ENCODE data around the gene CCDC85A.

Gene CCDC85A

GRCh38 chr2:56184500-56185011 lies 766 bp downstream of the CCDC85A start:
- no peak for TF ChIP-seq CTCF (IDR thresholded peaks at IDR 0.05)

GRCh38 chr2:56185101-56185581 lies 1.4 kb downstream of the CCDC85A start:
- no peak for TF ChIP-seq CTCF (IDR thresholded peaks at IDR 0.05)

GRCh38 chr2:56185582-56186046 lies 1.8 kb downstream of the CCDC85A start:
- no peak for TF ChIP-seq CTCF (IDR thresholded peaks at IDR 0.05)

GRCh38 chr2:56191617-56192016 lies 7.8 kb downstream of the CCDC85A start:
- peak; percentile 58 for TF ChIP-seq CTCF (IDR thresholded peaks at IDR 0.05)

- no peak for TF ChIP-seq CTCF (IDR thresholded peaks at IDR 0.05)
Measured at GRCh38 chr2:56192664-56193305, 9.0 kb downstream of the CCDC85A start.

GRCh38 chr2:56195563-56195962 lies 11.8 kb downstream of the CCDC85A start:
- no peak for TF ChIP-seq CTCF (IDR thresholded peaks at IDR 0.05)

GRCh38 chr2:56197816-56198215 lies 14.0 kb downstream of the CCDC85A start:
- TF ChIP-seq CTCF (IDR thresholded peaks at IDR 0.05) = no peak
